Left forelimb (tissue), 1 donor: ENCODE data around the gene SSH2.

Experiments
- DNase-seq: peaks from one replicate; pipeline ENCODE4 v3.0.0-alpha.2; 2018; ENCODE audit warnings: low spot score

SSH2 gene

GRCh38 chr17:29612094-29612403, 318.0 kb downstream of the SSH2 start:
- DNase-seq: no peak

- DNase-seq: no peak
Measured at GRCh38 chr17:29611351-29612093, 318.5 kb downstream of the SSH2 start.

GRCh38 chr17:29610395-29610794, 319.6 kb downstream of the SSH2 start:
- no peak for DNase-seq

- DNase-seq: no peak
Measured at GRCh38 chr17:29608986-29609385, 321.0 kb downstream of the SSH2 start.

- DNase-seq: no peak
Measured at GRCh38 chr17:29607557-29608195, 322.4 kb downstream of the SSH2 start.

GRCh38 chr17:29603109-29603674, 326.8 kb downstream of the SSH2 start:
- DNase-seq: no peak

- no peak for DNase-seq
Measured at GRCh38 chr17:29597361-29598172, 332.5 kb downstream of the SSH2 start.

- no peak for DNase-seq
Measured at GRCh38 chr17:29596811-29597210, 333.2 kb downstream of the SSH2 start.

GRCh38 chr17:29595943-29596774, 333.9 kb downstream of the SSH2 start:
- no peak for DNase-seq

GRCh38 chr17:29595107-29595942, 334.7 kb downstream of the SSH2 start:
- DNase-seq: no peak

- DNase-seq: no peak
Measured at GRCh38 chr17:29594519-29595090, 335.4 kb downstream of the SSH2 start.

- no peak for DNase-seq
Measured at GRCh38 chr17:29593591-29594518, 336.2 kb downstream of the SSH2 start.

- no peak for DNase-seq
Measured at GRCh38 chr17:29592850-29593551, 337.0 kb downstream of the SSH2 start, which contains the start of gene ANKRD13B. Gene ANKRD13B, plus strand, starts transcription at chr17:29593132. Its CDS starts 490 bp downstream, at chr17:29593622.

- DNase-seq: peak; percentile 96
Measured at GRCh38 chr17:29591737-29592608, 338.1 kb downstream of the SSH2 start.

GRCh38 chr17:29591146-29591736, 338.8 kb downstream of the SSH2 start:
- peak; percentile 79 for DNase-seq

- no peak for DNase-seq
Measured at GRCh38 chr17:29590411-29591145, 339.4 kb downstream of the SSH2 start.
